ENCODE results near the gene PRM3. TPM values are rescaled to one million over a fixed set of nuclear protein-coding genes. Genes with fewer than 3 reads are reported as not detected.

PRM3 gene
- total RNA-seq, 2 donors from 2014 or later = not detected

GRCh38 chr16:11254913-11255736 lies 18.3 kb downstream of the PRM3 start:
- DNase-seq (ENCODE audit: low spot score) (no peak), ATAC-seq (peak; percentile 0)
- Mint-ChIP-seq H3K27ac (peak overlapping the region; percentile 98 to 99), H3K36me3 (peaks cover 20% of the 10 kb centered on the region), H3K27me3 (peaks cover 0 to 6% of the 10 kb centered on the region in 2 donors), H3K4me1 (ENCODE audit: low read depth in 2 of 2) (peaks cover 58 to 59% of the 10 kb centered on the region in 2 donors), H3K4me3 (peak overlapping the region; percentile 99), H3K9me3 (no peaks in the 10 kb centered on the region)

- peaks cover 20% of the 10 kb centered on the region for H3K36me3 Mint-ChIP-seq
- H3K27me3 Mint-ChIP-seq = no peaks in the 10 kb centered on the region
- DNase-seq (ENCODE audit: low spot score) = no peak
- peak overlapping the region; percentile 99 for H3K4me3 Mint-ChIP-seq
- ATAC-seq = no peak
- H3K9me3 Mint-ChIP-seq = no peaks in the 10 kb centered on the region
- H3K4me1 Mint-ChIP-seq (ENCODE audit: low read depth in 2 of 2) = peaks cover 51 to 52% of the 10 kb centered on the region in 2 donors
- peak overlapping the region; percentile 98 to 99 for H3K27ac Mint-ChIP-seq
These were observed 19.2 kb downstream of the PRM3 start for GRCh38 chr16:11253995-11254912.

DNA sequence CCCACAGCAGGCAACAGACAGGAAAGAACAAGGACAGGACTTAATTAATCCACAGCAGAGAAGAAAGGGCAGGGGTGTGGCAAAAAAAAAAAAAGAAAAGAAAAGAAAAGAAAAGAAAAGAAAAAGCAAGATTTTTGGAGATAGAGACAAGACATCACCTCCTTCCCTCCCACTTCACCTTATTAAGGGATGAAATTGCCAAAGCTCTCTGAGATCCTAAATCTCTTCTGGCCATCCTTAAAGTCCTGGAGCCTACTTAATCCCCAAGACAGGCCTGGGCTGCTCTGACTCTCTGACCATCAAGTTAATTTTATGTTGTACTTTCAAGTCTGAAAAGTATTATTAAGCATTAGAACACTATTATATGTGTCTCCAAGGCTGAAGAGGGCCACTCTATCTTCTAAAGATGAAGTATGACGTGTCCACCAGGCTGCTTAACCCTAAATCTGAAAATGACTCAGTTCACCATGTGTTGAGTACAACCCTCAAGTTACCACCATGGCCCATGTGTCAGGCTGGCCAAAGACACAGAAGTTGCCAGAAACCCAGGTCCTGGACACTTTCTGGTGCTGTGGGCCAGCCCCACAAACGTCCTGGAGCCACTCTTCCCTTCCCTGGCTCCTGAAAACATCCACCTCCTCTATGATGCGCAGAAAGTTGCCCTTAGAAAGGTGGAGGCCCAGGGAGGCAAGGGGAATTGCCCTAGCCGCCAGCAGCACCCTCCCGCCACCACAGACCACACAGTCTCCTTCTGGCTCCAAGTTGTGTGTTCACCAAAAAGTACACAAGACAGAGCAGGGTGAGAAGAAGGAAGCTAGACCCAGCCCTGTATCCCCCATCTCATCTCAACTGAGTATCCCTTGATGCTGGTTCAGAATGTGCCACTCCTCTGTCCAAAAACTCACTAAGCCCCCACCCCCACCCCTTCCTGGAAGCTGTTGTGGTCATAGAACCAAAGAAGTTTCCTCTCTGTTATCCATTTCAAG lies 20.1 kb downstream of the PRM3 start:
- Mint-ChIP-seq H3K27ac (peak overlapping the region; percentile 98 to 99), H3K27me3 (no peaks in the 10 kb centered on the region), H3K36me3 (peaks cover 20% of the 10 kb centered on the region), H3K4me3 (peak overlapping the region; percentile 99), H3K9me3 (no peaks in the 10 kb centered on the region), H3K4me1 (ENCODE audit: low read depth in 2 of 2) (peaks cover 43 to 48% of the 10 kb centered on the region in 2 donors)
- ATAC-seq (peak; percentile 1 to 26), DNase-seq (ENCODE audit: low spot score) (peak; percentile 80)

DNA sequence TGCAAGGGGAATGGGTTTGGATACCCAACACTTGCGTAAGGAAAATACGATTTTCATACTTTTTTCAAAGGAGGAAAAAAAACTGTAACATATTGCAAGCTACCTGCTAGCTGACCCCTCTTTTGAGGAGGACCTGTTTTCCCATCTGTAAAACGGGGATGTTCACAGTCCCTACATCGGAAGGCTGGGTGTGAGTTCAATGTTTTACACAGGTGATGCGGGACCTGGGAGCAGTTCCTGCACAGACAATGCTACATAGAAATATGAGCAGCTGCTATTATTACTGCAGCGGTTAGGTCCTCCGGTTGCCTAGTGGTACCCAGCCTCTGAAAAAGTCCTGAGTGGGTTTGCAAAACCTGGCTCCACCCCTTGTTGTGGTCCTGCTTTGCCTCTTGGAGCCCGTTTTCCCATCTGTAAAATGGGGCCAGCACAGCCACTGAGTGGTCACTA lies 20.9 kb downstream of the PRM3 start:
- no peaks in the 10 kb centered on the region for H3K9me3 Mint-ChIP-seq
- no peaks in the 10 kb centered on the region for H3K27me3 Mint-ChIP-seq
- ATAC-seq (no peak), DNase-seq (ENCODE audit: low spot score) (no peak)
- H3K4me1 Mint-ChIP-seq (ENCODE audit: low read depth in 2 of 2) = peaks cover 42 to 47% of the 10 kb centered on the region in 2 donors
- H3K27ac Mint-ChIP-seq = peak overlapping the region; percentile 98 to 99
- peak overlapping the region; percentile 99 for H3K4me3 Mint-ChIP-seq
- H3K36me3 Mint-ChIP-seq = peaks cover 20% of the 10 kb centered on the region

DNA sequence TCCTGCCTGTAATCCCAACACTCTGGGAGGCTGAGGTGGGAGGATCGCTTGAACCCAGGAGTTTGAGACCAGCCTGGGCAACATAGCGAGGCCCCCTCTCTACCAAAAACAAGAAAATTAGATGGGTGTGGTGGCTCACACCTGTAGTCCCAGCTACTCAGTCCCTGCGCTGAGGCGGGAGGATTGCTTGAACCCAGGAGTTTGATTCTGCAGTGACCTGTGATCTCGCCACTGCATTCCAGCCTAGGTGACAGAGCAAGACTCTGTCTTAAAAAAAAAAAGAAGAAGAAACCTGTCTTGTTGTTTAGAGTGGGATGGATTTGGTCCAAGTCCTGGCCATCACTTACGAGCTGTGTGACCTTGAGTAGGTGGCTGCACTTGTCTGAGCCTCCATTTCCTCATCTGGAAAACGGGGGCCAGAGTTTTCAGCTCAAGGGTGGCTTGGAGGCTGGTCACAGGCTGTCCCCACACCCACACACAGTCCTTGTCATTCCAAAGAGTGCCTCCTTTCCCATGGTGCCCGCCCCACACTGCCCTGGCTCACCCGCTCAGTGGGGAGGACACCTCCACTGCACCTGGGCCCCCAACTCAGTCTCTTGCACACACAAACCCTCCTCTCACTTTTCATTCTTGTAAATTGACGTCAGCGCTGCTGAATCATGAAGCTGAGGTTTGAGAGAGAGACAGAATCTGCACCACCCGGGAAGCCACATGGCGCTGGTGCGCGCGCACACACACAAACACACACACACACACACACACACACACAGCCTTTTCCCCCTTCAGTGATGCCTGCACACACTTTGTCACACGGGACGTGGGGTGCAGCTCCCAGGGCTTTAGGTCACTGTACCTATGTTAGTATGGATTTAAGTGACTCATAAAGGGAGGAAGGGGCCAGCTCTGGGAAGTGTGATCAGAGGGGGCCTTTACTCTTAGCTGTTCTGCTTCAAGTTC lies 21.6 kb downstream of the PRM3 start:
- H3K36me3 Mint-ChIP-seq = peaks cover 20% of the 10 kb centered on the region
- ATAC-seq (peak; percentile 1 to 2), DNase-seq (ENCODE audit: low spot score) (peak; percentile 85)
- peak overlapping the region; percentile 98 to 99 for H3K27ac Mint-ChIP-seq
- H3K27me3 Mint-ChIP-seq = no peaks in the 10 kb centered on the region
- peaks cover 43 to 45% of the 10 kb centered on the region in 2 donors for H3K4me1 Mint-ChIP-seq (ENCODE audit: low read depth in 2 of 2)
- H3K4me3 Mint-ChIP-seq = peak overlapping the region; percentile 99
- no peaks in the 10 kb centered on the region for H3K9me3 Mint-ChIP-seq

DNA sequence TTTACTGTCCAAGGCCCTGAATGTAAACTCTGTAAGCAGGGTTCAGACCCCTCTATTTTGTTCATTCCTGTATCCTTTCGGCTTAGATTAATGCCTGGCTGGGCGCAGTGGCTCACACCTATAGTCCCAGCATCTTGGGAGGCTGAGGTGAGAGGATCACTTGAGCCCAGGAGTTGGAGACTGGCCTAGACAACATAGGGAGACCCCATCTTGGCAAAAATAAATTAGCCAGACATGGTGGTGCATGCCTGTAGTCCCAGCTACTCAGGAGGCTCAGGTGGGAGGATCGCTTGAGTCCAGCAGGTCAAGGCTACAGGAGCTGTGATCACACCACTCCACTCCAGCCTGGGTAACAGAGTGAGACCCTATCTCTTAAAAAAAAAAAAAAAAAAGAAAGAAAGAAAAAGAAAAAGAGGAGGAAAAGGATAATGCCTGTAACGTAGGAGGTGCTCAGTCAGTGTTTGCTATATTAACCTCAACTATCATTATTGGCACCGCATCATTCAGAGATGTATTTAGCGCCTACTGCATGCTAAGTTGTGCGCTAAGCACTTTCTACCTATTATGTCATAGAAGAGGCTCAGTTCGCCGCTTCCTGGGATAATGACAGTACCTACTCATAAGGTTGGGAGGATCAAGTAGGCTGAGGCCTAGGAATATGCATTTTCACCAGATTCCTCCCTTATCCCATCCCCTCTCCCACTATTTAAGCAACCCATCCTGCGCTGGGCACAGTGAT lies 22.5 kb downstream of the PRM3 start:
- H3K4me1 Mint-ChIP-seq (ENCODE audit: low read depth in 2 of 2) = peaks cover 47 to 49% of the 10 kb centered on the region in 2 donors
- peaks cover 20% of the 10 kb centered on the region for H3K36me3 Mint-ChIP-seq
- ATAC-seq (no peak), DNase-seq (ENCODE audit: low spot score) (no peak)
- no peaks in the 10 kb centered on the region for H3K27me3 Mint-ChIP-seq
- peak overlapping the region; percentile 99 for H3K4me3 Mint-ChIP-seq
- peak overlapping the region; percentile 98 to 99 for H3K27ac Mint-ChIP-seq
- H3K9me3 Mint-ChIP-seq = no peaks in the 10 kb centered on the region

GRCh38 chr16:11250091-11250785 lies 23.2 kb downstream of the PRM3 start:
- no peak for DNase-seq (ENCODE audit: low spot score)
- Mint-ChIP-seq H3K36me3 (peaks cover 20% of the 10 kb centered on the region), H3K4me1 (ENCODE audit: low read depth in 2 of 2) (peaks cover 55 to 56% of the 10 kb centered on the region in 2 donors), H3K4me3 (peak overlapping the region; percentile 14), H3K27me3 (no peaks in the 10 kb centered on the region), H3K9me3 (no peaks in the 10 kb centered on the region), H3K27ac (peak overlapping the region; percentile 98 to 99)
- no peak for ATAC-seq

DNA sequence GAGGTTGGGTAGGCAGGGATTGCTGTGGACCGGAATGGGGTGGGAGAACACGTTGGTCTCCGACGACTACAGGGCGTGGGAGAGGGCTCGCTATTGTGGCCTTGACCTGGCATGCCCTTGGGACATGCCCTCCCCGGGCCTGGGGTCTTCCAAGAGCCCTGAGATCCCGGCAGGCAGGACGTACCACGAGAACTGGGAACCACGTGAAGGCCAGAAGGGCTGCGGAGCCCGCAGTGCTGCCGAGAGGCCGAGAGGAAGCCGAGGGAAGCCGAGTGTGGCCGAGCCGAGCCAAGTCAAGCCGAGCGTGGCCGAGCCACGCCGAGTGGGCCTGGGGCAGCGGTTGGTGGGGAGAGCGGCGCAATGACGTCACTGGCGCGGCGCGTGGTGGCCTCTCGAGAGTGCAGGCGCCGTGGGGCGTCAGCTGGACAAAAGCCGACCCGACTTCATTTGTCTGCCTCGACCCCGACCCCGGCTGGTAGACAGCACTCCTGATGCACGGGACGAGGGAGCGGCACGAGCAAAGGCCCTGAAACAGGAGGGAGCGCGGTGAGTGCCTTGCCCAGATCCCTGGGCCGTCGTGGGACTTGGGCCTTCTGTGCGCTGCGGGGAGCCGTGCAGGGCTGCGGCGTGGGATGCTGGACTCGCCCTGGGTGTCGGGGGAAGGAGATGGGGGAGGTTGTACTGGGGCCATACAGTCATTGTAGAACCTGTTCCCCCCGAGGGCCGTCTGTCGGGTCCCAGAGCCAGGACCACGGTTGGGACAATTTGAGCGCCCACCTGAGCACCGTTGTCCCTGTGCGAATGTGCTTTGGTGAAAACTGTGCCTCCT lies 24.0 kb downstream of the PRM3 start:
- Mint-ChIP-seq H3K4me1 (ENCODE audit: low read depth in 2 of 2) (peaks cover 60% of the 10 kb centered on the region in 2 donors), H3K36me3 (peaks cover 20% of the 10 kb centered on the region), H3K4me3 (no peak overlapping the region), H3K27ac (peak overlapping the region; percentile 98 to 99), H3K27me3 (no peaks in the 10 kb centered on the region), H3K9me3 (no peaks in the 10 kb centered on the region)
- ATAC-seq = peak in 1 of 2 donors; percentile 1
- DNase-seq (ENCODE audit: low spot score) = no peak

- H3K36me3 Mint-ChIP-seq = peaks cover 12% of the 10 kb centered on the region
- peaks cover 52 to 53% of the 10 kb centered on the region in 2 donors for H3K4me1 Mint-ChIP-seq (ENCODE audit: low read depth in 2 of 2)
- no peak for ATAC-seq
- H3K27me3 Mint-ChIP-seq = no peaks in the 10 kb centered on the region
- no peak for DNase-seq (ENCODE audit: low spot score)
- H3K9me3 Mint-ChIP-seq = no peaks in the 10 kb centered on the region
- no peak overlapping the region for H3K4me3 Mint-ChIP-seq
- peak overlapping the region; percentile 81 to 99 for H3K27ac Mint-ChIP-seq
These were observed 25.3 kb downstream of the PRM3 start for GRCh38 chr16:11248133-11248532.

- DNase-seq (ENCODE audit: low spot score) (peak; percentile 83), ATAC-seq (peak; percentile 70 to 76)
- Mint-ChIP-seq H3K27ac (peak overlapping the region; percentile 81 to 99), H3K4me3 (peak overlapping the region; percentile 71), H3K4me1 (ENCODE audit: low read depth in 2 of 2) (peaks cover 37 to 39% of the 10 kb centered on the region in 2 donors), H3K36me3 (peaks cover 6% of the 10 kb centered on the region), H3K27me3 (no peaks in the 10 kb centered on the region), H3K9me3 (no peaks in the 10 kb centered on the region)
These were observed 27.4 kb downstream of the PRM3 start for GRCh38 chr16:11245988-11246387.
